ENCODE data around the gene CCND1. TPM values are rescaled to one million over a fixed set of nuclear protein-coding genes. Genes with fewer than 3 reads are reported as not detected.

Gene CCND1
- total RNA-seq, 1 donor from 2014 or later = 55.6 TPM

GRCh38 chr11:69642913-69643632 is 2.1 kb downstream of the CCND1 start:
- no peaks in the 10 kb centered on the region for H3K9me3 Mint-ChIP-seq (ENCODE audit: unreplicated experiment)
- peaks cover 17% of the 10 kb centered on the region for H3K4me1 Mint-ChIP-seq (ENCODE audit: unreplicated experiment)
- peak overlapping the region; percentile 80 for H3K4me3 Mint-ChIP-seq (ENCODE audit: unreplicated experiment)
- no peak overlapping the region for H3K27ac Mint-ChIP-seq (ENCODE audit: unreplicated experiment)
- no peaks in the 10 kb centered on the region for H3K36me3 Mint-ChIP-seq (ENCODE audit: low read depth, unreplicated experiment)
- no peaks in the 10 kb centered on the region for H3K27me3 Mint-ChIP-seq (ENCODE audit: unreplicated experiment)
- TF ChIP-seq, protein P1, sequence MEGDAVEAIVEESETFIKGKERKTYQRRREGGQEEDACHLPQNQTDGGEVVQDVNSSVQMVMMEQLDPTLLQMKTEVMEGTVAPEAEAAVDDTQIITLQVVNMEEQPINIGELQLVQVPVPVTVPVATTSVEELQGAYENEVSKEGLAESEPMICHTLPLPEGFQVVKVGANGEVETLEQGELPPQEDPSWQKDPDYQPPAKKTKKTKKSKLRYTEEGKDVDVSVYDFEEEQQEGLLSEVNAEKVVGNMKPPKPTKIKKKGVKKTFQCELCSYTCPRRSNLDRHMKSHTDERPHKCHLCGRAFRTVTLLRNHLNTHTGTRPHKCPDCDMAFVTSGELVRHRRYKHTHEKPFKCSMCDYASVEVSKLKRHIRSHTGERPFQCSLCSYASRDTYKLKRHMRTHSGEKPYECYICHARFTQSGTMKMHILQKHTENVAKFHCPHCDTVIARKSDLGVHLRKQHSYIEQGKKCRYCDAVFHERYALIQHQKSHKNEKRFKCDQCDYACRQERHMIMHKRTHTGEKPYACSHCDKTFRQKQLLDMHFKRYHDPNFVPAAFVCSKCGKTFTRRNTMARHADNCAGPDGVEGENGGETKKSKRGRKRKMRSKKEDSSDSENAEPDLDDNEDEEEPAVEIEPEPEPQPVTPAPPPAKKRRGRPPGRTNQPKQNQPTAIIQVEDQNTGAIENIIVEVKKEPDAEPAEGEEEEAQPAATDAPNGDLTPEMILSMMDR (IDR thresholded peaks at IDR 0.05; ENCODE audit: unreplicated experiment) = peak; percentile 97
- DNase-seq (ENCODE audit: low spot score) = peak; percentile 92

GRCh38 chr11:69643646-69644045 is 2.7 kb downstream of the CCND1 start:
- Mint-ChIP-seq H3K27me3 (ENCODE audit: unreplicated experiment) (no peaks in the 10 kb centered on the region), H3K27ac (ENCODE audit: unreplicated experiment) (no peak overlapping the region), H3K9me3 (ENCODE audit: unreplicated experiment) (no peaks in the 10 kb centered on the region), H3K4me1 (ENCODE audit: unreplicated experiment) (peaks cover 14% of the 10 kb centered on the region), H3K36me3 (ENCODE audit: low read depth, unreplicated experiment) (no peaks in the 10 kb centered on the region), H3K4me3 (ENCODE audit: unreplicated experiment) (no peak overlapping the region)
- DNase-seq (ENCODE audit: low spot score) = no peak
- TF ChIP-seq, protein P1 (IDR thresholded peaks at IDR 0.05; ENCODE audit: unreplicated experiment) = peak; percentile 42

DNA sequence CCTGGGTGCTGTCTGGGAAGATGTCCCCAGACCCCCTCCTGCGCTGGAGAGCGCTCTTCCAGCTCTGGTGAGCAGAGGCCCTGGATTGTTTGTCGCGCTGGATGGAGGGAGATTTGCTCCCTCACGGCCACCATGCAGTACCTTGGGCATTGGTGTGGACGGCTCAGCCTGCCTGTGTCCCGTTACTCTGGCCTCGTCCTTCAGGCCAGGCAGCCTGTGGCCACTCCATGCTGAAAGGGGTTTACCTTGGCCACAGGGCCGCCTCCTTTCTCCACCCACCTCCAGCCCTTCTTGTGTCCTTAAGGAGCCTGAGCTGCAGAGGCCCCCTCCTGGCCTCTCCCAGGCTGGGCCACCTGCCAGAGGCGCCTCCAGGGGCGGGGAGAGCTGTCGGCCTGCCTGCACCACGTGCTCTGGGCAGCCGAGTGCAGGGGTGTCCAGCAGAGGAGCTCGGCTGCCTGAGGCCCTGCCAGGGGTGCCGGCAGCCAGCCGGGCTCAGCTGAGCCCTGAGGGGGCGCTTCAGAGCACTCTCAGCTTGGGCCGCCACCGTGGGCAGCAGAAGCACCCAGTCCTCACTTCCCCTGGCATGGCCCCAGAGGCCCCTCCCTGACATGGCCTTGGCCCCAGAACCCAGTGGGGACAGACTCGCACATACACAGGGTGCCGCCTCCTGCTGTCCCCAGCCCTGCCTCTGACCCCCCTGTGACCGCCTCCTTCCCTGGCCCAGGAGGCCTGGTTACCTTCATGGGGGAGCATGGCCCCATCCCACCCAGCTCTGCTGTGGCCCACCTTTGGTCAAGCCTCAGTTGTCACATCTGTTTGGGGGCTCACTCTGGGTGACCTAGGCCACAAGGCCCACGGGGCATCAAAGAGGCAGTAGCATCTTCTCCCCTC is 3.4 kb downstream of the CCND1 start:
- DNase-seq (ENCODE audit: low spot score) = no peak
- Mint-ChIP-seq H3K27ac (ENCODE audit: unreplicated experiment) (no peak overlapping the region), H3K27me3 (ENCODE audit: unreplicated experiment) (no peaks in the 10 kb centered on the region), H3K9me3 (ENCODE audit: unreplicated experiment) (no peaks in the 10 kb centered on the region), H3K36me3 (ENCODE audit: low read depth, unreplicated experiment) (no peaks in the 10 kb centered on the region), H3K4me1 (ENCODE audit: unreplicated experiment) (peaks cover 14% of the 10 kb centered on the region), H3K4me3 (ENCODE audit: unreplicated experiment) (peak overlapping the region; percentile 74)
- TF ChIP-seq, protein P1 (IDR thresholded peaks at IDR 0.05; ENCODE audit: unreplicated experiment) = no peak

GRCh38 chr11:69644962-69645675 is 4.2 kb downstream of the CCND1 start:
- Mint-ChIP-seq H3K9me3 (ENCODE audit: unreplicated experiment) (no peaks in the 10 kb centered on the region), H3K36me3 (ENCODE audit: low read depth, unreplicated experiment) (no peaks in the 10 kb centered on the region), H3K27me3 (ENCODE audit: unreplicated experiment) (no peaks in the 10 kb centered on the region), H3K27ac (ENCODE audit: unreplicated experiment) (no peak overlapping the region), H3K4me1 (ENCODE audit: unreplicated experiment) (peaks cover 8% of the 10 kb centered on the region), H3K4me3 (ENCODE audit: unreplicated experiment) (no peak overlapping the region)
- DNase-seq (ENCODE audit: low spot score) = no peak
- TF ChIP-seq, protein P1 (IDR thresholded peaks at IDR 0.05; ENCODE audit: unreplicated experiment) = no peak

Data from endothelial cell (in vitro differentiated cells).